H1 (cell line): ENCODE measurements around the gene TAF10. TPM values are rescaled to one million over a fixed set of nuclear protein-coding genes. Genes with fewer than 3 reads are reported as not detected.

ENCODE experiments used
- CTCF ChIA-PET: fragments of 300-600 bp; sonication (Branson Sonifier 250); formaldehyde crosslinking; loops from one replicate; lab custom pipeline; 2021; ENCODE audit not compliant: partially characterized antibody; lab: Charles Lee
- POLR2A ChIA-PET: fragments of 300-600 bp; sonication (Branson Sonifier 250); formaldehyde crosslinking; loops from one replicate; lab custom pipeline; 2021; ENCODE audit warnings: inconsistent platforms; ENCODE audit not compliant: partially characterized antibody; lab: Charles Lee
- DNase-seq, 2 experiments: peaks; one replicate each; pipeline versions ENCODE4 v3.0.0 to v3.0.0-alpha.2; 2010 to 2022; ENCODE audit warnings: low spot score in 2 of 2, low read depth in 1 of 2, mixed read lengths in 1 of 2
- FAIRE-seq: peaks from 2 replicates; lab custom pipeline; 2011; peaks lifted over from hg19 to GRCh38; lab: Jason Lieb, UNC
- H2AFZ ChIP-seq: 2 replicates; pipeline ENCODE4 v1.8.1; 2012; ENCODE audit warnings: low read length, inconsistent platforms
- H2AK5ac ChIP-seq: 2 replicates; pipeline ENCODE4 v1.6.1; 2013; ENCODE audit warnings: low read depth, low read length
- H2BK120ac ChIP-seq: replicated peaks from 2 replicates; pipeline ENCODE3; 2013; ENCODE audit warnings: low read depth, low read length, inconsistent platforms
- H2BK12ac ChIP-seq: 2 replicates; pipeline ENCODE4 v1.6.1; 2013; ENCODE audit warnings: low read depth, low read length
- H2BK15ac ChIP-seq: 2 replicates; pipeline ENCODE4 v1.6.1; 2013; ENCODE audit warnings: low read length
- H2BK20ac ChIP-seq: 2 replicates; pipeline ENCODE4 v1.6.1; 2013; ENCODE audit warnings: low read length
- H2BK5ac ChIP-seq: 2 replicates; pipeline ENCODE4 v1.6.1; 2013; ENCODE audit warnings: low read depth, low read length
- H3K14ac ChIP-seq: 2 replicates; pipeline ENCODE4 v1.6.1; 2013; ENCODE audit warnings: inconsistent platforms; ENCODE audit not compliant: insufficient read length
- H3K18ac ChIP-seq: 2 replicates; pipeline ENCODE4 v1.6.1; 2013; ENCODE audit warnings: low read length; ENCODE audit errors: extremely low read depth
- H3K23ac ChIP-seq: 2 replicates; pipeline ENCODE4 v1.6.1; 2013; ENCODE audit warnings: inconsistent platforms; ENCODE audit not compliant: insufficient read length
- H3K23me2 ChIP-seq: 2 replicates; pipeline ENCODE4 v1.6.1; 2013; ENCODE audit warnings: low read depth, low read length
- H3K27ac ChIP-seq: 2 replicates; pipeline ENCODE4 v1.6.1; 2011; ENCODE audit warnings: low read depth, low read length, inconsistent platforms
- H3K27me3 ChIP-seq, 4 experiments: replicated peaks in 1 of 4; 1 replicate in 1 of 4; 2 replicates in 3 of 4; pipeline versions ENCODE4 v1.6.1 to v1.8.1; 2011 to 2013; ENCODE audit warnings: low read length in 3 of 4, mild to moderate bottlenecking in 3 of 4, inconsistent platforms in 2 of 4, mixed read lengths in 2 of 4, moderate library complexity in 1 of 4; ENCODE audit not compliant: control insufficient read depth in 3 of 4, insufficient read depth in 3 of 4; ENCODE audit errors: extremely low read depth in 1 of 4
- H3K36me3 ChIP-seq, 4 experiments: 2 replicates each; pipeline versions ENCODE4 v1.6.1 to v1.8.1; 2011 to 2013; ENCODE audit warnings: mild to moderate bottlenecking in 4 of 4, low read length in 3 of 4, moderate library complexity in 2 of 4, control low read depth in 1 of 4, inconsistent platforms in 1 of 4; ENCODE audit not compliant: insufficient read depth in 4 of 4, control insufficient read depth in 2 of 4
- H3K4ac ChIP-seq: replicated peaks from 2 replicates; pipeline ENCODE3; 2013; ENCODE audit warnings: low read length, low read depth, mixed read lengths, inconsistent platforms; ENCODE audit not compliant: insufficient read length
- H3K4me1 ChIP-seq, 4 experiments: replicated peaks in 1 of 4; 1 replicate in 1 of 4; 2 replicates in 3 of 4; pipeline versions ENCODE4 v1.6.1 to v1.8.1; 2011 to 2013; ENCODE audit warnings: low read length in 3 of 4, inconsistent platforms in 2 of 4, mixed read lengths in 1 of 4; ENCODE audit not compliant: insufficient read depth in 4 of 4, control insufficient read depth in 3 of 4
- H3K4me2 ChIP-seq, 2 experiments: 2 replicates each; pipeline versions ENCODE4 v1.6.1 to v1.8.1; 2011 to 2013; ENCODE audit warnings: low read depth in 2 of 2, low read length in 2 of 2, control low read depth in 1 of 2, inconsistent platforms in 1 of 2, mild to moderate bottlenecking in 1 of 2; ENCODE audit not compliant: insufficient read depth in 1 of 2
- H3K4me3 ChIP-seq, 4 experiments: fragments of 200-600, 300-600 bp in 1 of 4; sonication (generic), shearing (Covaris generic), sonication (Bioruptor Twin) in 1 of 4; 2 replicates each; pipeline versions ENCODE4 v1.5.1 to v1.8.1; 2011 to 2016; ENCODE audit warnings: low read length in 4 of 4, low read depth in 3 of 4, control low read depth in 2 of 4, inconsistent platforms in 2 of 4, mild to moderate bottlenecking in 2 of 4, mixed read lengths in 1 of 4, moderate library complexity in 1 of 4; ENCODE audit not compliant: insufficient read depth in 2 of 4; ENCODE audit errors: extremely low read depth in 1 of 4
- H3K56ac ChIP-seq: replicated peaks from 2 replicates; pipeline ENCODE3; 2013; ENCODE audit warnings: low read depth, mild to moderate bottlenecking, mixed read lengths, low read length, inconsistent platforms; ENCODE audit not compliant: insufficient read length
- H3K79me1 ChIP-seq: 2 replicates; pipeline ENCODE4 v1.6.1; 2013; ENCODE audit warnings: low read depth, low read length, control low read depth
- H3K79me2 ChIP-seq, 2 experiments: 2 replicates each; pipeline versions ENCODE4 v1.6.1 to v1.8.1; 2012 to 2013; ENCODE audit warnings: low read length in 2 of 2, mild to moderate bottlenecking in 2 of 2, inconsistent platforms in 1 of 2; ENCODE audit not compliant: insufficient read depth in 2 of 2, control insufficient read depth in 1 of 2
- H3K9ac ChIP-seq, 4 experiments: replicated peaks in 1 of 4; 1 replicate in 1 of 4; 2 replicates in 3 of 4; pipeline versions ENCODE4 v1.6.1 to v1.8.1; 2011 to 2013; ENCODE audit warnings: low read depth in 3 of 4, low read length in 3 of 4, control low read depth in 2 of 4, mild to moderate bottlenecking in 2 of 4, moderate library complexity in 2 of 4, inconsistent platforms in 1 of 4; ENCODE audit errors: extremely low read depth in 1 of 4
- H3K9me3 ChIP-seq, 2 experiments: 2 replicates each; pipeline versions ENCODE4 v1.6.1 to v1.8.1; 2012 to 2013; ENCODE audit warnings: mild to moderate bottlenecking in 2 of 2, moderate library complexity in 2 of 2, control low read depth in 1 of 2, inconsistent platforms in 1 of 2, low read depth in 1 of 2, low read length in 1 of 2, mixed read lengths in 1 of 2; ENCODE audit not compliant: insufficient read depth in 2 of 2
- H4K20me1 ChIP-seq, 2 experiments: replicated peaks in 1 of 2; 2 replicates each; pipeline versions ENCODE3 to v1.8.1; 2011 to 2013; ENCODE audit warnings: inconsistent platforms in 2 of 2, low read length in 2 of 2, mild to moderate bottlenecking in 1 of 2; ENCODE audit not compliant: insufficient read depth in 2 of 2, control insufficient read depth in 1 of 2
- H4K5ac ChIP-seq: 2 replicates; pipeline ENCODE4 v1.6.1; 2013; ENCODE audit warnings: low read length, low read depth, mixed read lengths, inconsistent platforms; ENCODE audit not compliant: insufficient read length
- H4K8ac ChIP-seq: 2 replicates; pipeline ENCODE4 v1.8.0; 2013; ENCODE audit warnings: mild to moderate bottlenecking, moderate library complexity, low read length, inconsistent platforms; ENCODE audit not compliant: insufficient read depth; ENCODE audit errors: extremely low read depth
- H4K91ac ChIP-seq: replicated peaks from 2 replicates; pipeline ENCODE3; 2013; ENCODE audit warnings: low read length, mixed read lengths, inconsistent platforms; ENCODE audit not compliant: insufficient read length
- BCL11A ChIP-seq, 2 experiments: IDR thresholded peaks; one replicate each; pipeline ENCODE4 v1.6.1; 2011; ENCODE audit warnings: low read depth in 2 of 2, low read length in 2 of 2, mild to moderate bottlenecking in 2 of 2
- CHD2 ChIP-seq: IDR thresholded peaks from 2 replicates; pipeline ENCODE4 v1.6.1; 2012; ENCODE audit warnings: low read length, improper control_type of control experiment
- MAFK ChIP-seq: IDR thresholded peaks from 2 replicates; pipeline ENCODE4 v1.6.1; 2012; ENCODE audit warnings: low read depth, mild to moderate bottlenecking, improper control_type of control experiment, low read length
- TEAD4 ChIP-seq: IDR thresholded peaks from 2 replicates; pipeline ENCODE4 v1.6.1; 2012; ENCODE audit warnings: low read depth, low read length, inconsistent platforms, mixed read lengths
- WGBS, 2 experiments: shearing (Covaris generic) in 1 of 2; methylation state at CpG; one replicate each; pipeline versions ENCODE4 v1.1.6 to v1.1.7; 2013 to 2015; ENCODE audit warnings: low lambda C conversion rate in 2 of 2, mixed read lengths in 2 of 2, inconsistent platforms in 1 of 2, low coverage in 1 of 2, missing lambda C conversion rate in 1 of 2; ENCODE audit not compliant: insufficient replicate concordance in 2 of 2, insufficient coverage in 1 of 2, insufficient read length in 1 of 2; ENCODE audit errors: extremely low coverage in 1 of 2, missing lambda C conversion rate in 1 of 2; 5-methylcytosine and 5-hydroxymethylcytosine counted together
- polyA plus RNA-seq, 7 experiments: library from polyadenylated mRNA; depleted of rRNA in 3 of 7; stranded (reverse) in 5 of 7; unstranded in 2 of 7; fragments of >200 nt in 5 of 7; fragments of 200-250 nt in 2 of 7; gene quantifications; 1 replicate in 5 of 7; 2 replicates in 1 of 7; 4 replicates in 1 of 7; pipeline versions ENCODE4 v1.2.1 to v1.2.3, GENCODE V29; 2011 to 2013; ENCODE audit warnings: missing spikeins in 2 of 7, mixed read lengths in 2 of 7
- total RNA-seq: library from RNA; stranded (reverse); fragmentation: NEBNext Ultra II Directional; extraction: Animal tissue kit (Norgen Biotek cat#: 25700); gene quantifications from 2 replicates; pipeline ENCODE4 v1.2.1, GENCODE V29; 2021

TAF10 gene
- total and polyA plus RNA-seq, 2 of the 8 experiments (the other 6 are each of a cell fraction or from before 2014, with no cell fraction given) = 128 to 213 TPM

- ChIA-PET CTCF (interaction anchor here (1.3 to 4.6 kb wide), 6 partner anchors 9 to 35 kb away, joined by 3 to 23 read pairs (median 7); partner anchors contain the start of gene TAF10), POLR2A (interaction anchor here (1.1 to 2.3 kb wide), 6 partner anchors 9 to 30 kb away, joined by 3 to 17 read pairs (median 3); partner anchors contain the start of gene TAF10)
- WGBS, 2 experiments = 79% methylated on average over 29 of the region's 29 CpGs; no CpG with 5 or more reads in 1 of the 2 experiments
- H2AFZ ChIP-seq = no peak overlapping the region
- TF ChIP-seq BCL11A (IDR thresholded peaks at IDR 0.05; ENCODE audit: low read depth in 2 of 2, low read length in 2 of 2) (no peak), CHD2 (no peak), TEAD4 (no peak), MAFK (no peak)
- no peak overlapping the region for H2BK120ac ChIP-seq
- no peaks in the 10 kb centered on the region for H3K36me3 ChIP-seq
- H3K23ac ChIP-seq = no peak overlapping the region
- FAIRE-seq (no peak), DNase-seq (no peak)
- no peak overlapping the region for H3K9ac ChIP-seq
- H4K91ac ChIP-seq = no peak overlapping the region
- H3K79me2 ChIP-seq = no peaks in the 10 kb centered on the region
- peaks cover 13 to 43% (median 34%) of the 10 kb centered on the region in 4 experiments for H3K27me3 ChIP-seq
- no peak overlapping the region for H3K56ac ChIP-seq
- H2BK5ac ChIP-seq = no peak overlapping the region
- no peak overlapping the region for H3K14ac ChIP-seq
- H3K4me3 ChIP-seq = no peak overlapping the region
- H3K23me2 ChIP-seq = peaks cover 12% of the 10 kb centered on the region
- H4K20me1 ChIP-seq = peaks cover 5 to 7% of the 10 kb centered on the region in 2 experiments
- no peak overlapping the region for H4K8ac ChIP-seq
- no peak overlapping the region for H3K4ac ChIP-seq
- no peak overlapping the region for H3K4me2 ChIP-seq
- H3K9me3 ChIP-seq = no peaks in the 10 kb centered on the region
- no peak overlapping the region for H4K5ac ChIP-seq
- no peaks in the 10 kb centered on the region; the same call in 1 of the 2 replicates for H3K79me1 ChIP-seq
- H2AK5ac ChIP-seq = no peak overlapping the region
- H2BK15ac ChIP-seq = no peak overlapping the region
- peaks cover 0 to 6% (median 2%) of the 10 kb centered on the region in 4 experiments; a peak in 3 of 7 replicates for H3K4me1 ChIP-seq
- no peak overlapping the region for H2BK12ac ChIP-seq
- no peak overlapping the region for H3K18ac ChIP-seq
- no peak overlapping the region for H2BK20ac ChIP-seq
- no peak overlapping the region for H3K27ac ChIP-seq
Measured at GRCh38 chr11:6632116-6633073, 20.4 kb upstream of the TAF10 start.
